CD4-positive, alpha-beta T cell (primary cell): ENCODE measurements around the gene ATP8A1. TPM values are rescaled to one million over a fixed set of nuclear protein-coding genes. Genes with fewer than 3 reads are reported as not detected.

Source experiments
- ATAC-seq: fragments of 200-7000 bp; cut with Tn5 transposase; one replicate; pipeline ENCODE4 v1.10.0; 2022; ENCODE audit warnings: mild to moderate bottlenecking; ENCODE audit not compliant: poor library complexity
- CTCF ChIA-PET: fragments of 350-600 bp; sonication (Branson Sonifier 250); formaldehyde crosslinking; loops from one replicate; lab custom pipeline; 2021; ENCODE audit warnings: antibody characterized with exemption, inconsistent platforms; lab: Charles Lee
- POLR2A ChIA-PET: fragments of 350-600 bp; sonication (Branson Sonifier 250); formaldehyde crosslinking; loops from one replicate; lab custom pipeline; 2021; ENCODE audit warnings: antibody characterized with exemption, inconsistent platforms; lab: Charles Lee
- DNase-seq, 14 experiments: peaks; one replicate each; pipeline ENCODE4 v3.0.0-alpha.2; 2013 to 2020; ENCODE audit warnings: mixed read lengths in 2 of 14
- H3K27ac ChIP-seq, 2 donors: one replicate each; pipeline versions ENCODE4 v1.5.1 to v1.7.0; 2013; ENCODE audit warnings: low read length in 2 of 2, low read depth in 1 of 2, mild to moderate bottlenecking in 1 of 2
- H3K27me3 ChIP-seq, 2 experiments: 1 replicate in 1 of 2; 2 replicates in 1 of 2; pipeline versions ENCODE4 v1.6.1 to v1.7.0; 2013; ENCODE audit warnings: low read length in 2 of 2, control low read depth in 1 of 2, mild to moderate bottlenecking in 1 of 2, moderate library complexity in 1 of 2; ENCODE audit not compliant: insufficient read depth in 2 of 2, control insufficient read depth in 1 of 2
- H3K36me3 ChIP-seq: one replicate; pipeline ENCODE4 v1.6.1; 2013; ENCODE audit warnings: low read length, control low read depth; ENCODE audit not compliant: insufficient read depth
- H3K4me1 ChIP-seq: one replicate; pipeline ENCODE4 v1.6.1; 2013; ENCODE audit warnings: low read length, control low read depth; ENCODE audit not compliant: insufficient read depth
- H3K4me3 ChIP-seq: one replicate; pipeline ENCODE4 v1.5.1; 2013; ENCODE audit warnings: mild to moderate bottlenecking, low read length, moderate library complexity
- H3K9me3 ChIP-seq, 2 experiments: 1 replicate in 1 of 2; 2 replicates in 1 of 2; pipeline versions ENCODE4 v1.6.1 to v1.7.0; 2013; ENCODE audit warnings: low read length in 2 of 2, mild to moderate bottlenecking in 2 of 2, control low read depth in 1 of 2, moderate library complexity in 1 of 2; ENCODE audit not compliant: control insufficient read depth in 1 of 2, insufficient read depth in 1 of 2
- H3K27ac Mint-ChIP-seq: one replicate; pipeline ENCODE4 v1.8.0; 2020; ENCODE audit warnings: mixed read lengths
- H3K27me3 Mint-ChIP-seq: one replicate; pipeline ENCODE4 v1.8.0; 2021; ENCODE audit warnings: mixed read lengths
- H3K36me3 Mint-ChIP-seq: one replicate; pipeline ENCODE4 v1.8.0; 2021; ENCODE audit warnings: low read depth, mixed read lengths
- H3K4me1 Mint-ChIP-seq: one replicate; pipeline ENCODE4 v1.8.0; 2021; ENCODE audit warnings: low read depth, mixed read lengths
- H3K4me3 Mint-ChIP-seq: one replicate; pipeline ENCODE4 v1.8.0; 2020; ENCODE audit warnings: mild to moderate bottlenecking, mixed read lengths
- H3K9me3 Mint-ChIP-seq: one replicate; pipeline ENCODE4 v1.8.0; 2020; ENCODE audit warnings: mixed read lengths
- intact Hi-C, 2 experiments: fragments of 100-400 bp; cut with DNase I in 1 of 2; cut with micrococcal nuclease in 1 of 2; formaldehyde crosslinking; loops; one replicate each; pipeline versions ENCODE4 v1.15.1 to v1.9.0; 2023 to 2025; cut with DNase I, micrococcal nuclease
- total RNA-seq, 174 experiments: library from RNA in 2 of 174; stranded (reverse) in 2 of 174; gene quantifications; one replicate each; pipeline ENCODE4 v1.2.3 and lab custom pipeline; 2021 to 2026
- TF ChIP-seq, protein P1 (sequence below): fragments of 200-600 bp; IDR thresholded peaks from one replicate; pipeline ENCODE4 v1.8.0; 2022; ENCODE audit warnings: antibody characterized with exemption, mild to moderate bottlenecking

The ATP8A1 gene
- total RNA-seq, 2 experiments from 2014 or later = 44.9 to 45.5 TPM

DNA sequence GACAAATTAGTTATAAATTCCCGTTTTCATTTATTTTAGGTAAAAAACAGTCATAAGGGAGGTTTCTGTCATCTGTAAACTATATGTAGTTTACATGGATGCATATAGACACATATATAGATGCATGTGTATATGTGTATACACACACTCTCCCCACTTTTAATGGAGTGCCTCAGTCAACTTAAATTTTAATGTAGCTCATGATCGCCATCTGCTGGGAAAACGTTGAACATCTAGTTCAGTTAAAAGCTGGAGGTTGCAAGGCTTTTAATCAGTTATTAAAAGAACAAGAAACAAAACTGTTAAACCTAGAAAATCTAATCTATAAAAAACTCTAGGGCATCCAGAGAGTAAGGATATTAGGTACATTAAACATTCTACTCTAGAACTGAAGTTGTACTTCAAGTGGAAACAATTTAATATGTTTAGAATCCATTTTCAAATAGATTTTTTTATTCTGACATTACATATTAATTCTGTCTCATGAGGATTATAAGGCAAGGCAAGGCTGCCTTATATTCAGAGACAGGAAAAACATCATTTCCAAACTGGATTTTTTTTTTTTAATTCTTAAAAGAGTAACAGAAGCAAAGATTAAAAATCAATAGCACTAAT is 137.0 kb downstream of the ATP8A1 start:
- no peak overlapping the region for H3K27ac Mint-ChIP-seq
- ChIA-PET POLR2A (no interaction called here), CTCF (interaction anchor here (0.9 to 2.7 kb wide), 5 partner anchors 11 to 1239 kb away, joined by 3 to 7 read pairs (median 3); no protein-coding TSS in a partner anchor)
- no peaks in the 10 kb centered on the region for H3K9me3 ChIP-seq
- H3K4me3 Mint-ChIP-seq = no peak overlapping the region
- H3K4me1 Mint-ChIP-seq = no peaks in the 10 kb centered on the region
- H3K27me3 ChIP-seq = no peaks in the 10 kb centered on the region
- H3K9me3 Mint-ChIP-seq = no peaks in the 10 kb centered on the region
- intact Hi-C loops = loop anchor here (5.0 to 10.0 kb wide), 5 partner anchors 145 to 1238 kb away; no protein-coding TSS in a partner anchor
- H3K36me3 Mint-ChIP-seq = peaks cover 53% of the 10 kb centered on the region
- H3K4me1 ChIP-seq = no peaks in the 10 kb centered on the region
- no peak overlapping the region for H3K27ac ChIP-seq
- H3K36me3 ChIP-seq = peaks cover 28% of the 10 kb centered on the region
- H3K4me3 ChIP-seq = no peak overlapping the region
- TF ChIP-seq, protein P1, sequence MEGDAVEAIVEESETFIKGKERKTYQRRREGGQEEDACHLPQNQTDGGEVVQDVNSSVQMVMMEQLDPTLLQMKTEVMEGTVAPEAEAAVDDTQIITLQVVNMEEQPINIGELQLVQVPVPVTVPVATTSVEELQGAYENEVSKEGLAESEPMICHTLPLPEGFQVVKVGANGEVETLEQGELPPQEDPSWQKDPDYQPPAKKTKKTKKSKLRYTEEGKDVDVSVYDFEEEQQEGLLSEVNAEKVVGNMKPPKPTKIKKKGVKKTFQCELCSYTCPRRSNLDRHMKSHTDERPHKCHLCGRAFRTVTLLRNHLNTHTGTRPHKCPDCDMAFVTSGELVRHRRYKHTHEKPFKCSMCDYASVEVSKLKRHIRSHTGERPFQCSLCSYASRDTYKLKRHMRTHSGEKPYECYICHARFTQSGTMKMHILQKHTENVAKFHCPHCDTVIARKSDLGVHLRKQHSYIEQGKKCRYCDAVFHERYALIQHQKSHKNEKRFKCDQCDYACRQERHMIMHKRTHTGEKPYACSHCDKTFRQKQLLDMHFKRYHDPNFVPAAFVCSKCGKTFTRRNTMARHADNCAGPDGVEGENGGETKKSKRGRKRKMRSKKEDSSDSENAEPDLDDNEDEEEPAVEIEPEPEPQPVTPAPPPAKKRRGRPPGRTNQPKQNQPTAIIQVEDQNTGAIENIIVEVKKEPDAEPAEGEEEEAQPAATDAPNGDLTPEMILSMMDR = peak; percentile 79
- peak in 11 of 14 experiments; percentile 3 to 65 (median 17) for DNase-seq
- ATAC-seq = peak; percentile 52
- no peaks in the 10 kb centered on the region for H3K27me3 Mint-ChIP-seq

DNA sequence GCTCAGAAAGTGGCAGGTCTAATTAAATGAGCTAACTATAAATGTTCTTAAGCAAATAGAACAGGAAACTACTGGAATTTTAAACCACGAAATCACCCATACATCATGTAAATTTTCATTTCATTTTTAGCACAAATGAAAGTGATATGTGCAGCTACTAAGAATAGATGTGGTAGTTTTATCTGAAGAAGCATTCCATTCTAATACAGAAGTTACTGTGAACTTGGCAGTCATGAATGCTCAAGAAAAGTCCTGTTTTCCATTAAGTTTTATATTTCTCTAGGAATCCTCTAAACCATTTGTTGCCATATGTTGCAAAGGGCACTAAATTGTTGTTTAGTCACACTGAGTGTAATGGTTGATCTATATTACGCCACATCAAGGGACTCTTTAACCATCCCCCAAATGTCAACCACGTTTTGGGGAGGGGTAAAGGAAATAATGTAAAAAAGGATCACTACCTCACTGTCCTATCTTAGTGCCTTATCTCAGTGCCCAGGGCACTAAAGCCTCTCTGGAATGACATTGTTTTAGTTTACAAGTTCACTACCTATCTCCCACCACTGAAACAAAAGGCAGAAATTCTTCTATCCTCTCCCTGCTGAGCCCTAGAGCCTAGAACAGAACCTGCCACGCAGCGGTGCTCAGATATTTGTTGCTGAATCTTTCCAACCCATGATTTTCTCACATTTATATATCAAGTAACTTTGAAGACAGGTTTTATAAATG is 141.6 kb downstream of the ATP8A1 start:
- no peak overlapping the region for H3K27ac Mint-ChIP-seq
- Histone ChIP-seq H3K9me3 (no peaks in the 10 kb centered on the region), H3K4me3 (no peak overlapping the region), H3K36me3 (peaks cover 2% of the 10 kb centered on the region), H3K27ac (no peak overlapping the region), H3K4me1 (no peaks in the 10 kb centered on the region), H3K27me3 (no peaks in the 10 kb centered on the region)
- ChIA-PET CTCF (no interaction called here), POLR2A (no interaction called here)
- no peak for ATAC-seq
- H3K9me3 Mint-ChIP-seq = no peaks in the 10 kb centered on the region
- H3K4me1 Mint-ChIP-seq = no peaks in the 10 kb centered on the region
- intact Hi-C loops = loop anchor here (5.0 to 10.0 kb wide), 3 partner anchors 141 to 561 kb away; no protein-coding TSS in a partner anchor
- H3K4me3 Mint-ChIP-seq = no peak overlapping the region
- TF ChIP-seq, protein P1 = no peak
- H3K36me3 Mint-ChIP-seq = peaks cover 48% of the 10 kb centered on the region
- DNase-seq = no peak
- H3K27me3 Mint-ChIP-seq = no peaks in the 10 kb centered on the region

DNA sequence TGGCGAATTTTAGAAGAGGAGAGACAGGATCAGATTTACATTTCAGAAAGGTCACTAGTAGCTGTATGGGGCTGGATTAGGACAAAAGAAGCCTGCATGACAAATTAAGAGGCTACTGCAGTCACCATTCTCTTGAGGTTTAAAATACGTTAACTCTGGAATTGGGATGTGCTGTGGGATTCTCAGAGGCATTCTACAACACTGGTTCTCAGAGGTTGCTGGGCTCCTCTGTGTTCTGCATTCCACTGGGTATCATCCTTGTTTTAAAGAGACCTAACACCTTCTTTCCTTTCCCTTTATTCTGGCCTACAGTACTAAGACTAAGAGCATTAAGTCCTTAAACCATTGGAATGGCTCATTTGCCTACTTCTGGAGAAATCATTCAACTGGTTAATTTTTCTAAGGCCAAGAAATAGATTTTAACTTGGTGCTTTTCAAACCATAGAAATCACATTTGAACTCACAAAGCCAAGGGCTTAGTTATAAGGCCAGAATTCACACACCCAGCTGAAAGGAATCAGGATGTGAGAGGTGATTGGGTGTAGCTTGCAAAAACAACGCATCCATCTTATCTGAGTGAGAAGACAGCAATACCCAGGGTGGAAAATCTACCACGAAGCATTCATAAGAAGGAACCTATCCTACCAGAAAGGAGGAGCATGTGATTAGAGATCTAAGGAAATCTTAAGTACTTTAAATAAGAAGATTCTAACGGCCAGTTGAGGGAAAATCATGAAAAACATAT is 143.0 kb downstream of the ATP8A1 start:
- H3K4me1 ChIP-seq = no peaks in the 10 kb centered on the region
- ATAC-seq = no peak
- H3K9me3 Mint-ChIP-seq = no peaks in the 10 kb centered on the region
- H3K4me3 ChIP-seq = no peak overlapping the region
- H3K9me3 ChIP-seq = no peaks in the 10 kb centered on the region
- CTCF ChIA-PET = no interaction called here
- H3K36me3 Mint-ChIP-seq = peaks cover 51% of the 10 kb centered on the region
- H3K27me3 ChIP-seq = no peaks in the 10 kb centered on the region
- H3K27me3 Mint-ChIP-seq = no peaks in the 10 kb centered on the region
- DNase-seq = no peak
- TF ChIP-seq, protein P1 = no peak
- no peak overlapping the region for H3K4me3 Mint-ChIP-seq
- intact Hi-C loops = loop anchor here in 1 of 2 experiments (10.0 kb wide), 2 partner anchors 139 to 559 kb away; no protein-coding TSS in a partner anchor
- H3K4me1 Mint-ChIP-seq = no peaks in the 10 kb centered on the region
- H3K36me3 ChIP-seq = no peaks in the 10 kb centered on the region
- no peak overlapping the region for H3K27ac Mint-ChIP-seq
- H3K27ac ChIP-seq = no peak overlapping the region
- POLR2A ChIA-PET = no interaction called here
